ENCODE data around the gene PTPN2. TPM values are rescaled to one million over a fixed set of nuclear protein-coding genes. Genes with fewer than 3 reads are reported as not detected.

PTPN2 gene
- total RNA-seq, 4 donors from 2014 or later, result 33.1 to 45.3 (median 37.7) TPM

GRCh38 chr18:12842459-12843380, 41.3 kb downstream of the PTPN2 start:
- Histone ChIP-seq H3K4me3 (replicated peaks in 1 of 3) (no peak overlapping the region), H3K36me3 (no peaks in the 10 kb centered on the region), H3K4me1 (peaks cover 7 to 8% of the 10 kb centered on the region in 2 donors), H3K27ac (no peak overlapping the region), H3K9me3 (no peaks in the 10 kb centered on the region), H3K27me3 (no peaks in the 10 kb centered on the region)
- WGBS, 2 donors, result 90% methylated on average over 17 of the region's 17 CpGs
- TF ChIP-seq, protein P1, sequence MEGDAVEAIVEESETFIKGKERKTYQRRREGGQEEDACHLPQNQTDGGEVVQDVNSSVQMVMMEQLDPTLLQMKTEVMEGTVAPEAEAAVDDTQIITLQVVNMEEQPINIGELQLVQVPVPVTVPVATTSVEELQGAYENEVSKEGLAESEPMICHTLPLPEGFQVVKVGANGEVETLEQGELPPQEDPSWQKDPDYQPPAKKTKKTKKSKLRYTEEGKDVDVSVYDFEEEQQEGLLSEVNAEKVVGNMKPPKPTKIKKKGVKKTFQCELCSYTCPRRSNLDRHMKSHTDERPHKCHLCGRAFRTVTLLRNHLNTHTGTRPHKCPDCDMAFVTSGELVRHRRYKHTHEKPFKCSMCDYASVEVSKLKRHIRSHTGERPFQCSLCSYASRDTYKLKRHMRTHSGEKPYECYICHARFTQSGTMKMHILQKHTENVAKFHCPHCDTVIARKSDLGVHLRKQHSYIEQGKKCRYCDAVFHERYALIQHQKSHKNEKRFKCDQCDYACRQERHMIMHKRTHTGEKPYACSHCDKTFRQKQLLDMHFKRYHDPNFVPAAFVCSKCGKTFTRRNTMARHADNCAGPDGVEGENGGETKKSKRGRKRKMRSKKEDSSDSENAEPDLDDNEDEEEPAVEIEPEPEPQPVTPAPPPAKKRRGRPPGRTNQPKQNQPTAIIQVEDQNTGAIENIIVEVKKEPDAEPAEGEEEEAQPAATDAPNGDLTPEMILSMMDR (IDR thresholded peaks at IDR 0.05), result no peak
- TF ChIP-seq POLR2A (IDR thresholded peaks at IDR 0.05), result no peak
- intact Hi-C loops (cut with DNase I), result no loop called here
- DNase-seq, result no peak

DNA sequence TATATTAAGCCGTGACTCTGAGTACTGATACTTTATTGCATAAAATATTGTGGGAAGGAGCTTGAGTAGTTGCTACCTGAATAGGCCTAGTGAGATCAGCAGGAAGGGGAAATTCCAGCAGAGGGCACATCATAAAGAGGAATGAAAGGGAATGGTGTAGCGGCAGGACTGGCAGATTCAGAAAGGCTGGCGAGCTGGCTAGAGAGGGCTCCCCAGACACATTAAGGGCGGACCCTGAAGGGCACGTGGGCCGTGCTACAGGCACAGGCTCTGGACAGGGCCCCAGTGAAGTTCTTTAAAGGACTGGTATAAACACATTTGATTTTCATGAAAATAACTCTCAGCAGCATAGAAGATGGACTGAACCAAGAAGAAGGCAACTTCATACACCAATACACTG, 43.0 kb downstream of the PTPN2 start:
- 92 to 96% methylated on average over 6 of the region's 6 CpGs for whole genome bisulfite sequencing, 2 donors
- Histone ChIP-seq H3K4me3 (replicated peaks in 1 of 3) (no peak overlapping the region), H3K36me3 (no peaks in the 10 kb centered on the region), H3K27me3 (no peaks in the 10 kb centered on the region), H3K4me1 (peaks cover 7 to 9% of the 10 kb centered on the region in 2 donors), H3K9me3 (no peaks in the 10 kb centered on the region), H3K27ac (no peak overlapping the region)
- intact Hi-C loops (cut with DNase I), result no loop called here
- no peak for DNase-seq
- TF ChIP-seq POLR2A (IDR thresholded peaks at IDR 0.05), result no peak
- TF ChIP-seq, protein P1 (IDR thresholded peaks at IDR 0.05), result no peak

DNA sequence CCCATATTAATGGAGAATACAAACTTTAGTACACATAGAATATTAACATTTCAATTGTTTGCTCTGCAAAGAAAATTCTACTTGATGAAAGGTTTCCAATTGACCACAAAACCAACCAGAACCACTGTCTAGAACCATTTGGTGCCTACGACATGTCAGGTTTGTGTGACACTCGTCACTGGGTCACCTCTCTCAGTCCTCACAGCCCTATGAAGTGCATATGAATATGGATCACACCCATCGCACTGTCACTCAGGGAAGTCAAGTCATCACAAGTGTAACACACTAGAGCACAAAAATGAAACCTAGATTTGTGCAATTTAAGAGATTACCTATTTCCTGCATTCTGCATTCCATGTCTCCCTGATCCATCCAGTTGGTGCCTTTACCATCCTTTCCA, 43.7 kb downstream of the PTPN2 start:
- TF ChIP-seq, protein P1 (IDR thresholded peaks at IDR 0.05), result no peak
- H3K9me3 ChIP-seq, result no peaks in the 10 kb centered on the region
- intact Hi-C loops (cut with DNase I), result no loop called here
- no peak overlapping the region for H3K27ac ChIP-seq
- no peaks in the 10 kb centered on the region for H3K36me3 ChIP-seq
- no peak overlapping the region for H3K4me3 ChIP-seq (replicated peaks in 1 of 3)
- peaks cover 7 to 9% of the 10 kb centered on the region in 2 donors for H3K4me1 ChIP-seq
- WGBS, 2 donors, result 96 to 98% methylated on average over 3 of the region's 3 CpGs
- no peaks in the 10 kb centered on the region for H3K27me3 ChIP-seq
- no peak for DNase-seq

DNA sequence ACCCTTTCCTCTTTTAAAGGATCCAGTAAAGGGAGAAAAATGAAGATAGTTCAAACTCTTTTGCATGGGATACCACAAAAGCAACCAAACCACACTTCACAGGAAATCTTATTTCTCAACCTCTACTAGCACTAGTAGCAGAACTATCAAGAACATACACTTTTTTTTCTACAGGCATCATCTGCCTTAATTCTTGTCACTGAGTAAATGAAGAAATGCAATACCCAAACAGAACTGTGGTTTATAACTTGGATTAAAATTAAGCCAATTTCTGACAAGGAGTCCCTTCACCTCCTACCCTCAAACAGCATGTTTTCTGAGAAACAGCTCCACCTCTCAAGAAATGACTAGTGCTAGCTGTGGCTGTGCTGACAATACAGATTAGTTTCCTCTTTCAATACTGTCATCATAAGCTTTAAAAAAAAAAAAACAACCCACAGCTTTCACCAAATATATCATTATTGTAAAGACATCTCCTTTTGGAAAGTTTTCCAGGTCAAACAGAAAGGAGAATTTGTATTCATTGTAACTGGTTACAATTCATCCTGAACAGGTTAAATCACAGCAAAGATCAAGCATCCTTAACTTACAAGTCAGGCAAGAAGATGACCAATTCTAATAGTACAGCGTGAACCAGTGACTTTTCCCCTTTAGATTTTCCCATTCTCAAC, 44.4 kb downstream of the PTPN2 start:
- no peaks in the 10 kb centered on the region for H3K36me3 ChIP-seq
- no peak for DNase-seq
- no peak for TF ChIP-seq POLR2A (IDR thresholded peaks at IDR 0.05)
- TF ChIP-seq, protein P1 (IDR thresholded peaks at IDR 0.05), result no peak
- H3K27ac ChIP-seq, result peak overlapping the region in 1 of 3 donors; percentile 8
- peaks cover 7 to 9% of the 10 kb centered on the region in 2 donors for H3K4me1 ChIP-seq
- WGBS, 2 donors, result 51 to 67% methylated on average over 1 of the region's 1 CpG
- no peaks in the 10 kb centered on the region for H3K27me3 ChIP-seq
- intact Hi-C loops (cut with DNase I), result no loop called here
- no peak overlapping the region for H3K4me3 ChIP-seq (replicated peaks in 1 of 3)
- H3K9me3 ChIP-seq, result no peaks in the 10 kb centered on the region

- no peak for DNase-seq
- Histone ChIP-seq H3K36me3 (peaks cover 0 to 5% of the 10 kb centered on the region in 2 donors), H3K27me3 (no peaks in the 10 kb centered on the region), H3K27ac (peak overlapping the region in 1 of 3 donors; percentile 8), H3K4me1 (peaks cover 7 to 9% of the 10 kb centered on the region in 2 donors), H3K4me3 (replicated peaks in 1 of 3) (no peak overlapping the region), H3K9me3 (no peaks in the 10 kb centered on the region)
- WGBS, 2 donors, result 65 to 80% methylated on average over 2 of the region's 2 CpGs
- TF ChIP-seq, protein P1 (IDR thresholded peaks at IDR 0.05), result no peak
- no peak for TF ChIP-seq POLR2A (IDR thresholded peaks at IDR 0.05)
- intact Hi-C loops (cut with DNase I), result no loop called here
Measured at GRCh38 chr18:12839057-12839525, 44.9 kb downstream of the PTPN2 start.
